GM19397 (cell line): Measurements from ENCODE around the gene NUDT13.
A peak's percentile ranks its signal among the peaks of the same experiment; 100 is the strongest.

Experiments used
- ATAC-seq: cut with Tn5 transposase; IDR thresholded peaks from one replicate; pipeline ENCODE4 v1.9.1; 2021; ENCODE audit warnings: mild to moderate bottlenecking, moderate library complexity; ENCODE audit not compliant: unreplicated experiment

NUDT13 gene

DNA sequence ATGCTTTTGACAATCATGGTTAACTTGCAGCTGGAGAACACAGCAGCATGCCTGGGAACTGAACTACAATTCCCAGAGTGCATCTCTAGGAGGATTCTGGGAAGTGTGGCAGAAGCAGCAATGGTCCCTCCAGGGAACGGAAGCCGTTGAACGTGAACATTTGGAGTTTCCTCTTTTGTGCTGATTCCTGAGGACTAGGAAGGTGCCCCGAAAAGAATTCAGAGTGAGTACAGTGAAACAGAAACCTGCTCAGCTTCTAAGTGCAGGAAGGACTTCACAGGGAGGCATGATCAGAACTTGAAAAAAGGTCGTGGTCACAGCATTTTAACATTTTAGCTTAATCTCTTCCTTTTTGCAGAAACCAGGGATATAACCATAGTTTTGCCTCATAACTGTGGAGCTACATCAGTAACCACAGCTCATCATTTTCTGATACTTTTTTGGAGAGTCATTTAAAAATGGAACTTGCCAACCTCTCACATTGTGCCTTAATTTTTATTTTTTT, at the start of gene NUDT13:
Gene NUDT13 (plus strand): TSS at position 111 of the 505 bp plus-strand sequence. CDS start 3,911 bp downstream, outside the sequence.
- peak; percentile 71 for ATAC-seq

DNA sequence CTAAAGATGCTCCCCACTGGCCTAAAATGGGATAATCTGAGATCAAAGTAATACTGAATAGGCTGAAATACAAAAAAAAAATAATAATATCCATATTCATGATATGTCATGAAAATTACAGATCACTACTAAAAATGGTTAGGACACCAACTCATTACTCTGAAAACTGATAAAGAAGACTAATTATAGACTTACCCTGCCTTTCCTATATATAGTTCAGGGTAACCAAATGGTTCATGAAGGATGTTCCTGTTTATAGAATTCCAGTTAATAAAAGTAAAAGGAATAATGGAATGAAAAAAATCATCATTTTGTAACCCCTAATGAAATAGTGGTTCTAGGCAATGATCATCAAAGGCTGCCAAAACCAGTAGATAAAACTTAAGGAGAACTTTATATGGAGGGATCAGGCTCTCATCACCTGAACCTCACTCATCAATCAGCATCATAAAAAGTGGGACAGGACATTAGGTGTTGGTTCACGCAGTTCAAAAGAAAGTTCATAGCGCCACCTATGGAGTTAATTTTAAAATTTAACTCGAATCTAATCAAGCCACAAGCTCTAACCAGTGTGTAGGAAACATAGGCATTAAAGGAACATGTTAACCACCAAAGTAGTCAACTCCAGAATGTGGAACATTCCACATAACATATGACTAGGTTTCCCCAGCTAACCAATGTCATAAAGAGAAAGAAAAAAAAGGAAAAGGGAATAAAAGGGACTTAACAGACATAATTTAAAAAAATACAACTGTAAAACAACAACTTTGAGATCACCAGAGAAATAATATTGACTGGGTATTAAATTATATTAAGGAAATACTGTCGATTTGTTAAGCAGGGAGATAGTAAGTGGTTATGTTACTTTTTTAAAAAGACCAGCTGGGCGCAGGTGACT, 49.3 kb upstream of the NUDT13 start:
- no peak for ATAC-seq

DNA sequence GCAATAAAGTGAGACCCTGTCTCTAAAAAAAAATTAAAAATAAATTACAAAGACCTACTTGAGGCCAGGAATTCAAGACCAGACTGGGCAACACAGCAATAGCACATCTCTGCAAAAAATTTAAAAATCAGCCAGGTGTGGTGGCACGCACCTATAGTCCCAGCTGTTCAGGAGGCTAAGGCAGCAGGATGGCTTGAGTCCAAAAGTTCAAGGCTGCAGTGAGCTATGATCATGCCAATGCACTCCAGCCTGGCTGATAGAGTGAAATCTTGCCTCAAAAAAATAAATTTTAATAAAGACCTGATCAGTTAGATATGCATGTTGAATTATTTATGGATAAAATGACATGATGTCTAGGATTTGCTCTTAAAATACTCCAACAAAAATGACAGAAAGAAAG, 48.5 kb upstream of the NUDT13 start:
- ATAC-seq, result no peak

DNA sequence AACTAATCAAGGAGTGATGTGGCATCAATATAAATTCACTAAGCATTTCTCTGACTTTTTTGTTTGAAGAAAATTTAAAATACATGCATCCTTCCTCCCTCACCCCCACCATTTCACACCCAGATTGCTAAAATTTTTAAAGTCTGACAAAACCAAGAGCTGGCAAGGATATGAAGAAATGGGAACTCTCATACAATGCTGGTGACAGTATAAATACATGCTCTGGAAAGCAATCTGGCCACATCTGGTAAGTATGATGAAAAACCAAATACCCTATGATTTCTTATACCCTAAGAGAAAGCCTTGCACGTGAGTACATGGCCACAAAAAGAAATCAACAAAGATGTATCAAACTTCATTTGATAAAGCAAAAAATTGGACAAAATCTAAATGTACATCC, 44.8 kb upstream of the NUDT13 start:
- ATAC-seq, result no peak

- no peak for ATAC-seq
These were observed 36.6 kb upstream of the NUDT13 start for GRCh38 chr10:73073627-73074026.

DNA sequence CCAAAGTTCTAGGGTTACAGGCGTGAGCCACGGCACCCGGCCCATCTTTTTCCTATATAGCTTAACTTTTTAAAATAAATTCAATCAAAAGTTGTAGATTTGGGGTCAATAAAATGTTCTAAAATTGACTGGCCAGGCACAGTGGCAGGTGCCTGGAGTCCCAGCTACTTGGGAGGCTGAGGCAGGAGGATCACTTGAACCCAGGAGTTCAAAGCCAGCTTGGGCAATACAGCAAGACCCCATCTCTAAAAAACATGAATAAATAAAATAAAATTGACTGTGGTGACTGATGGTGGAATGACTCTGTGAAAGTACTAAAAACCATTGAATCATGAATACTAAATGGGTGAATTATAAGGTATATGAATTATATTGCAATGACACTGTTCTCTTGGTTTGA, 34.4 kb upstream of the NUDT13 start:
- ATAC-seq, result no peak

DNA sequence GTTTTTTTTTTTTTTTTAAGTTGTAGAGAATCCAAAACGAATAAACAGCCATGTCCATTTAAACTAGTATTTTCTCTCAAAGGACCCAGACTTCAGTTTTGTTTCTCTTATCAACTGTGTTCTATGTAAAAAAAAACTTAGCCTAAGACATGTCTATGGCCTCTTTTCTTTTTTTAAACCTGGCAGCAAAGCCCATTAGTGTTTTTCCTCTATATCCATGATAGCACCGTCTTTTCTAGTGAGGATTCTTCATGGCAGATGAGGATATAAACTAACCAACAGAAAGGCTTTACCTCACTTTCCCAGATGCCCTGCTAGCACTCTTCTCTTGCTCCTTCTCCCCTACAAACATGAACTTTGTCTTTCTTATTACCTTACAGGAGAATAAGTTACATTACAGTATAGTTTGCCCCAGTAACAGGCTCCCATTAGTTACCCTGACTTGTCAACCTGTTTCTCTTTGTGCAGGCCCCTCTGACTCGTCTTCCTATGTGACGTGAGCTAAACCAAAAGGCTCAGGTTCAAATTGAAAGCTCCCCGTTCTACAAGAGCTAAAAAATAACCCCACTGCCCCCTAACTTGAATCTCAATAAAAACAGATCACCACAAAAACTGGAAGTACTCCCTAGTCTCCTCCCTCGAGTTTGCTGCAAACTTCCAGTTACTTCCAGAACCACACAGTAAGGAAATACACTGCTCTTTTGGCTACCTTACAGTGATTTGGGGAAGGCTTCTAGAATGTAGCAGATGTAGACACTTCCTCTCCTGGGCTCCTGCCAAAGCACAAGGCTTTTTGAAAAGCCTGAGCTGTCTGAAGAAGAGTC, 33.7 kb upstream of the NUDT13 start:
- no peak for ATAC-seq

DNA sequence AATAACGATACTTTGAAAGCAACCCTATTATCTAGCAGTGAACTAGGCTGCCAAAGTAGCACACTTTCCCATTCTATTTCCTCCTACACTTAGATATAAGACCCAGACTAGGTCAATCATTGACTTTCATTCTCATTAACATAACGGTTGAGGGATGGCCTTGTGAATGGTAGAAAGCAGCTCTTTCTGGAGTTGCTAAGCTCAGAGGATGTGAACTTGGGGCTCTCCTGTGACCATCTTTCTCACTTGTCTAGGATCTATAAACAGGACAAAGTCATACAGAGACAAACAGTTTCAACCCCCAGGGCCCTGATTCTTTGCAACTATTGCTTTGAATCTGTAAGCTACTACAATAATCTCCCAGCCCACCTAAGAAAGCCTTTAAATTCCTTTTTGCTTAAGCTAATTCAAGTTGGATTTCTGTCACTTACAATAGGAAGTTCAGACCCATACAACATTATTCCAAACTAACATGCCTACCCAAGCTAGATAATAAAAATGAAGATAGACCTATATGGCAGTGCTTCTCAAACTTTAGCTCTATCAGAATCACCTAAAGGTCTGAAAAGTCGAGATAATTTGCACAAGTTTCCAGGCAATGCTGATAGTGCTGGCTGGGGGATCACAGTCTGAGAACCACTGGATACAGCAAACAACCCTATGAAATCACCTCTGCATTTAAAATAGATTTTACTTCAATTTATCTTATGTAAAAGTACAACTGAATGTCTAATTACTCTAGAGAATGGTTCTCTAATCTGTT, 30.3 kb upstream of the NUDT13 start:
- ATAC-seq, result peak; percentile 63

DNA sequence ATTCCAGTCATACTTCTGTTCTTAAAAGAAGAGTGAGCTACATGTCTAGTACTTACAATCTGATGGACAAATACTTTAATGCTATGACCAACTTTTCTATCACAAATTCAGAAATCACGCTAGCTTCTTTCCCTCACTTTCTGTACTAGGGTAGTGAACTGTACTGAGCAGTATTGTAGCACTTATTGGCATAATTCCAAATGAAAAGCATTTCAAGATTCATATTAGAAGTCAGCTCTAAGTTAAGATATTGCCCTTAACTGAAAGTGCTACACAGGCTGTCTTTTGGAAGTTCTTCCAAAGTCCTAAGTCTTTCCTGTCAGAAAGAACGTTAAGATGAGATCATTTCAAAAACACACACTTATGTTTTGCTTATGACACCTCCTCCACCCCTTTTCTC, 27.0 kb upstream of the NUDT13 start:
- ATAC-seq, result no peak

GRCh38 chr10:73084209-73084608, 26.0 kb upstream of the NUDT13 start:
- ATAC-seq, result no peak

- ATAC-seq, result no peak
These were observed 23.4 kb upstream of the NUDT13 start for GRCh38 chr10:73086816-73087215.

- no peak for ATAC-seq
These were observed 22.0 kb upstream of the NUDT13 start for GRCh38 chr10:73088304-73088703.

DNA sequence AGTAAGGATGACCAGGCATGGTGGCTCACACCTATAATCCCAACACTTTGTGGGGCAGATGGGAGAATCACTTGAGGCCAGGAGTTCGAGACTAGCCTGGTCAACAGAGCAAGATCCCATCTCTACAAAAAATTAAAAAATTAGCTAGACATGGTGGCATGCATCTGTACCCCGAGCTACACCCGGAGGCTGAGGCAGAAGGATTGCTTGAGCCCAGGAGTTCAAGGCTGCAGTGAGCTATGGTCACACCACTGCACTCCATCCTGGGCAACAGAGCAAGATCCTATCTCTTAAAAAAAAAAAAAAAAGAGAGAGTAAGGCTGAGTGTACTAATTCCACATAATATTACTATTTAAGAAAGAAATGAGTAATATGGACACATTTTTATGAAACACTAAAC, 17.4 kb upstream of the NUDT13 start:
- no peak for ATAC-seq

DNA sequence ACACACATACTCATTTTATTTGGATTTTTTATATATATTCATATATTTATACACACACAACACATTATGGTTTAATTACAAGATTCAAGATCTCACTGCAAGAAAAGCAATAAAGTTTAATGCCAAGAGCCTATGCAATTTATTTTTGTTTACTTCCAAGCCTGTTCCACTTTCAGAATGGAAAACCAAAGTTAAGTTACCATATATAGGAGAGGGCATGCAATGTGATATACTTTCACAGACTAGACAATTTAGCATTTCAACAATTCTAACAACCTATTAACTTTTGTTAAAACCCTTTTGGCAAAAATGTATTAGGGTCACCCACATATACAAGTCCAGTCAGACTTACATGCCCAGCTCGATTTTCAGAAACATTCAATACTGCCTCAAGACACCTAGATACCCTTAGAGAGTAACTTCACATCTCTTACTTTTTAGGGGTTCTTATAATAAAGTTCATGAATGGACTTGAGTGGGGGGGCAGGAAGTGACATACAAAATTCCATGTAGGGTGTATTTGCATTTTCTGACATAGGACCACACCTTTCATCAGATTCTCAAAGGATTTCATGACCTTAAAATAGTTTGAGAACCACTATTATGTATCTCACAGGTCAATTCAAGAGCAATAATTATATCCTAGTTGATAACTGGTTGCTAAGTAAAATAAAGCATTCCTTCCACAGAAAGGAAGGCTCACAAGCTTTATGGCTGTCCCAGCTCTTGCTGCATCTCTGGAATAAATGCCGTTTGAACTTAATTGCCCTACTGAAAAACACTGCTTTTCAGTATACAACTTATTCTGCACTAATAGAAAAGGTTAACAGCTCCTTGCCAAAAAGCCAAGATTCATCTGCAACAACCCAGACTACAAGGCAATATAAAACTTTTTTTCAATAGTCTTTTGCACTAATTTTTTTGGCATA, 16.1 kb upstream of the NUDT13 start:
- ATAC-seq, result no peak

GRCh38 chr10:73094986-73095480, 15.2 kb upstream of the NUDT13 start:
- no peak for ATAC-seq

DNA sequence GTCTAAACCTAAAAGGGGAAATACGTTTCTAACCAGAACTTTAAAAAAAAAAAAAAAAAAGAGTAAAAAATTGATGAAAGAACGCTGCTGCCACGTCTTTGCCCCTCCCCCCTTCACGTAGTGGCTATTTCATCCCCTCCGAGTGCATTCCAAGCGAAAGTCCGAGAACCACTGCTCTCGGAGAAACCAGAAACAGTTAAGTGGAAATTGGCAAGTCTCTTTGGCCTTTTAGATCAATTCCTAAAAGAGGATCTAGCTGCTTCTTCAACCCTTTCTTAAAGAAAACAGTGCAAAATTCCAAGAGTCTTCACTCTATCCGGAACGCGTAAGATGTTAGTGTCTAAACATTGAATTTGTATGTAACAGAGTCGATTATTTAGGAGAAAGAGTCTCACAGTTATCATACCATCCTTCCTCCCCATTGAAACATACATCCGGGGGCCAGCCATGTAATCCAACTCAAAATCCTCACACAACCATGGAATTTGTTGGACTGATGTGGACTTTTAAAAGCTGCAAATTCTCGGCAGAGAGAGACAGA, 14.7 kb upstream of the NUDT13 start:
- ATAC-seq, result no peak

GRCh38 chr10:73096041-73096448, 14.2 kb upstream of the NUDT13 start:
- peak; percentile 25 for ATAC-seq

GRCh38 chr10:73096449-73097304, 13.6 kb upstream of the NUDT13 start, which contains the start of gene P4HA1:
Gene P4HA1 (minus strand): TSS chr10:73096866. CDS start chr10:73074883, 21,983 bp downstream.
- ATAC-seq, result peak; percentile 91
